ENCODE results near the gene PCDHGA8.
A peak's percentile ranks its signal among the peaks of the same experiment; 100 is the strongest.
"Not testable (repeated sequence)": the region's sequence is repeated elsewhere in the genome, so short reads cannot be mapped to it uniquely, and the experiment has no call there.

Gene PCDHGA8

GRCh38 chr5:141371572-141372475 is 20.6 kb upstream of the PCDHGA8 start:
- DNase-seq (ENCODE audit: low read depth in 1 of 2, low spot score in 1 of 2) = no peak

DNA sequence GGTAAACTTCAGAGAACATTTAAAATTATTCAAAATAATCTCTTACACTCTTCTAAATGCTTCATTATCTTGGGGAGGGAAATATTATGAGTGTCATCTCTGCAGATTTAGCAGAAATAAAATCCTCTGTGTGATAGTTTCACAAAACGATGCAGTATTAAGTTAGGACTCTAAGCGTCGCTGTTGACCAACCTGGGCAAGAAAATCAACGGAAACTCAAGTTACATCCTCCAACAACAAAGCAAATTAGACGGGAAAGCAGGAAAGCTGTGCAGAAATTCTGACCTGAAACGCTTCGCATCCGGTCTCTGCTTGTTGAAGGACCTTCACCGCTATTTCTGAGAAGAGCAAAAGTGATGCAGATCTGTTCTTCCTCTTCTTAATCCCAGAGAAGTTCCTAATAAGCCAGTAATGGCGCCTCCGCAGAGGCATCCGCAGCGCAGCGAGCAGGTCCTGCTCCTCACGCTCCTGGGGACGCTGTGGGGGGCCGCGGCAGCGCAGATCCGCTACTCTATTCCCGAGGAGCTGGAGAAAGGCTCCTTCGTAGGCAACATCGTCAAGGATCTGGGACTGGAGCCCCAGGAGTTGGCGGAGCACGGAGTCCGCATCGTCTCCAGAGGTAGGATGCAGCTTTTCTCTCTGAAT is 18.6 kb upstream of the PCDHGA8 start, which contains the start of gene PCDHGA6:
PCDHGA6 (plus strand) TSS at position 219 of the 645 bp plus-strand sequence; CDS start at position 412, 193 bp downstream.
- DNase-seq (ENCODE audit: low read depth in 1 of 2, low spot score in 1 of 2) = no peak

DNA sequence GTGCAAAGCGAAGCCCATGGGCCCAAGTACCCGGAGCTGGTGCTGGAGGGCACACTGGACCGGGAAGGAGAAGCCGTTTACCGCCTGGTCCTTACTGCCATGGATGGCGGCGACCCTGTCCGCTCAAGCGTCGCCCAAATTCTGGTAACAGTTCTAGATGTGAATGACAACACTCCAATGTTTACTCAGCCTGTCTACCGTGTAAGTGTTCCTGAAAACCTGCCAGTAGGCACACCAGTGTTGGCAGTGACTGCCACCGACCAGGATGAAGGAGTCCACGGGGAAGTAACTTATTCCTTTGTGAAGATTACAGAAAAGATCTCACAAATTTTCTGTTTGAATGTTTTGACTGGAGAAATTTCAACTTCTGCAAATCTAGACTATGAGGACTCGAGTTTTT is 17.8 kb upstream of the PCDHGA8 start:
- DNase-seq (ENCODE audit: low read depth in 1 of 2, low spot score in 1 of 2) = no peak

DNA sequence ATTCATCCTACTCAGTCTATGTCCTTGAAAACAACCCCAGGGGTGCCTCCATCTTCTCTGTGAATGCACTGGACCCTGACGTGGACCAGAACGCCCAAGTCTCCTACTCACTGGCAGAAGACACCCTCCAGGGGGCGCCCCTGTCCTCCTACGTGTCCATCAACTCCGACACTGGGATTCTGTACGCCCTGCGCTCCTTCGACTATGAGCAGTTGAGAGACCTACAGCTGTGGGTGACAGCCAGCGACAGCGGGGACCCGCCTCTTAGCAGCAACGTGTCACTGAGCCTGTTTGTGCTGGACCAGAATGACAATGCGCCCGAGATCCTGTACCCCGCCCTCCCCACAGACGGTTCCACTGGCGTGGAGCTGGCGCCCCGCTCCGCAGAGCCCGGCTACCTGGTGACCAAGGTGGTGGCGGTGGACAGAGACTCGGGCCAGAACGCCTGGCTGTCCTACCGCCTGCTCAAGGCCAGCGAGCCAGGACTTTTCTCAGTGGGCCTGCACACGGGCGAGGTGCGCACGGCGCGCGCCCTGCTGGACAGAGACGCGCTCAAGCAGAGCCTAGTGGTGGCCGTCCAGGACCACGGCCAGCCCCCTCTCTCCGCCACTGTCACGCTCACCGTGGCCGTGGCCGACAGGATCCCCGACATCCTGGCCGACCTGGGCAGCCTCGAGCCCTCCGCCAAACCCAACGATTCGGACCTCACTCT is 16.8 kb upstream of the PCDHGA8 start:
- DNase-seq (ENCODE audit: low read depth in 1 of 2, low spot score in 1 of 2) = not testable (repeated sequence)

GRCh38 chr5:141382469-141383294 is 9.8 kb upstream of the PCDHGA8 start, which contains the start of gene PCDHGA7:
Gene PCDHGA7 (plus strand): TSS chr5:141382742. CDS start chr5:141382900, 158 bp downstream.
- no peak for DNase-seq (ENCODE audit: low read depth in 1 of 2, low spot score in 1 of 2)

- DNase-seq (ENCODE audit: low read depth in 1 of 2, low spot score in 1 of 2) = no peak
Measured at GRCh38 chr5:141383345-141383744, 9.1 kb upstream of the PCDHGA8 start.

GRCh38 chr5:141384471-141385267 is 7.8 kb upstream of the PCDHGA8 start:
- no peak for DNase-seq (ENCODE audit: low read depth in 1 of 2, low spot score in 1 of 2)

DNA sequence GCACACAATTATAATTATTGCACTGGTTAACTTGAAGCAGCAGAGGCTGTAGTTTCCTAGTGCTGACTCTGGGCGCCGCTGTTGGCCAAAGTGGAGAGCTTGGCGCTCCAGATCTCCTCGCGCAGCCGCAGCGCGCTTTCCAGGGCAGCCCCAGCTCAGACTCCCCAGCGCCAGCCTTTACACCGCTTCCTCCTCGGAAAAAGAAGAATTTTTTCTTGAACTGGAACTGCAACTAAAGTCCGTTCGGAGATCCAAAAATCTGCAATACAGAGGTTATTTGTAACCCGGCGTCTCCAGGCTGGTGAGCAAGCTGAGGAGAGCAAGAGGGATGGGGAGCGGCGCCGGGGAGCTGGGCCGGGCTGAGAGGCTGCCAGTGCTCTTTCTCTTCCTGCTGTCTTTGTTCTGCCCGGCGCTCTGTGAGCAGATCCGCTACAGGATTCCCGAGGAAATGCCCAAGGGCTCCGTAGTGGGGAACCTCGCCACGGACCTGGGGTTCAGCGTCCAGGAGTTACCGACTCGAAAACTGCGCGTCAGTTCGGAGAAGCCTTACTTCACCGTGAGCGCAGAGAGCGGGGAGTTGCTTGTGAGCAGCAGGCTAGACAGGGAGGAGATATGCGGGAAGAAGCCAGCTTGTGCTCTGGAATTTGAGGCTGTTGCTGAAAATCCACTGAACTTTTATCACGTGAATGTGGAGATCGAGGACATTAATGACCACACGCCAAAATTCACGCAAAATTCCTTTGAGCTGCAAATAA is 4.7 kb upstream of the PCDHGA8 start, which contains the start of gene PCDHGB4:
PCDHGB4 (plus strand) TSS at position 142 of the 755 bp plus-strand sequence; CDS start at position 329, 187 bp downstream.
- not testable (repeated sequence) for DNase-seq (ENCODE audit: low read depth in 1 of 2, low spot score in 1 of 2)

- no peak for DNase-seq (ENCODE audit: low read depth in 1 of 2, low spot score in 1 of 2)
Measured at GRCh38 chr5:141388661-141389060, 3.8 kb upstream of the PCDHGA8 start.

DNA sequence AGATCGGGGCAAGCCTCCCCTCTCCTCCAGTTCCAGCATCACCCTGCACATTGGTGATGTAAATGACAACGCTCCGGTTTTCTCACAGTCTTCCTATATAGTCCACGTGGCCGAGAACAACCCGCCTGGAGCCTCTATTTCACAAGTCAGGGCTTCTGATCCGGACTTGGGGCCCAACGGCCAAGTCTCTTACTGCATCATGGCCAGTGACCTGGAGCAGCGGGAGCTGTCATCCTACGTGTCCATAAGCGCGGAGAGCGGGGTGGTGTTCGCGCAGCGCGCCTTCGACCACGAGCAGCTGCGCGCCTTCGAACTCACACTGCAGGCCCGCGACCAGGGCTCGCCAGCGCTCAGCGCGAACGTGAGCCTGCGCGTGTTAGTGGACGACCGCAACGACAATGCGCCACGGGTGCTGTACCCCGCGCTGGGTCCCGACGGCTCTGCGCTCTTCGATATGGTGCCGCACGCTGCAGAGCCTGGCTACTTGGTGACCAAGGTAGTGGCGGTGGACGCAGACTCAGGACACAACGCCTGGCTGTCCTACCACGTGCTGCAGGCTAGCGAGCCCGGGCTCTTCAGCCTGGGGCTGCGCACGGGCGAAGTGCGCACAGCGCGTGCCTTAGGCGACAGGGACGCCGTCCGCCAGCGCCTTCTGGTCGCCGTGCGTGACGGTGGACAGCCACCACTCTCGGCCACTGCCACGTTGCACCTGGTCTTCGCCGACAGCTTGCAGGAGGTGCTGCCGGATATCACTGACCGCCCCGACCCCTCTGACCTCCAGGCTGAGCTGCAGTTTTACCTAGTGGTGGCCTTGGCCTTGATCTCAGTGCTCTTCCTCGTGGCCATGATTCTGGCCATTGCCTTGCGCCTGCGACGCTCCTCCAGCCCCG is 3.0 kb upstream of the PCDHGA8 start:
- no peak for DNase-seq (ENCODE audit: low read depth in 1 of 2, low spot score in 1 of 2)

DNA sequence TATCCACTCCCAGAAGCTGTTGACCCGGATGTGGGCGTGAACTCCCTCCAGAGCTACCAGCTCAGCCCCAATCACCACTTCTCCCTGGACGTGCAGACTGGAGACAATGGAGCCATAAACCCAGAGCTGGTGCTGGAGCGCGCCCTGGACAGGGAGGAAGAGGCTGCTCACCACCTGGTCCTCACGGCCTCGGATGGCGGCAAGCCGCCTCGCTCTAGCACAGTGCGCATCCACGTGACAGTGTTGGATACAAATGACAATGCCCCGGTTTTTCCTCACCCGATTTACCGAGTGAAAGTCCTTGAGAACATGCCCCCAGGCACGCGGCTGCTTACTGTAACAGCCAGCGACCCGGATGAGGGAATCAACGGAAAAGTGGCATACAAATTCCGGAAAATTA is 834 bp downstream of the PCDHGA8 start:
- DNase-seq (ENCODE audit: low read depth in 1 of 2, low spot score in 1 of 2) = no peak

- not testable (repeated sequence) for DNase-seq (ENCODE audit: low read depth in 1 of 2, low spot score in 1 of 2)
Measured at GRCh38 chr5:141394401-141395187, 2.2 kb downstream of the PCDHGA8 start.

- peak in 1 of 2 donors; percentile 35 for DNase-seq (ENCODE audit: low read depth in 1 of 2, low spot score in 1 of 2)
Measured at GRCh38 chr5:141397756-141398551, 5.5 kb downstream of the PCDHGA8 start, which contains the start of gene PCDHGB5. Gene PCDHGB5 (plus strand): TSS chr5:141397947. CDS start chr5:141398128, 181 bp downstream.

DNA sequence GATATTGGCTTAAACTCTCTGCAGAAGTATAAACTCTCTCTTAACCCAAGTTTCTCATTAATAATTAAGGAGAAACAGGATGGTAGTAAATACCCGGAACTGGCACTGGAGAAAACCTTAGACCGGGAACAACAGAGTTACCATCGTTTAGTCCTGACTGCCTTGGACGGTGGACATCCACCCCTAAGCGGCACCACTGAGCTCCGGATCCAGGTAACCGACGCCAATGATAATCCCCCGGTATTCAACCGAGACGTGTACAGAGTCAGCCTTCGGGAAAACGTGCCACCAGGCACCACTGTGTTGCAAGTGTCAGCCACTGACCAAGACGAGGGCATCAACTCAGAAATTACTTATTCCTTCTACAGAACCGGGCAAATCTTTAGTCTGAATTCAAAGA is 6.2 kb downstream of the PCDHGA8 start:
- DNase-seq (ENCODE audit: low read depth in 1 of 2, low spot score in 1 of 2) = no peak

DNA sequence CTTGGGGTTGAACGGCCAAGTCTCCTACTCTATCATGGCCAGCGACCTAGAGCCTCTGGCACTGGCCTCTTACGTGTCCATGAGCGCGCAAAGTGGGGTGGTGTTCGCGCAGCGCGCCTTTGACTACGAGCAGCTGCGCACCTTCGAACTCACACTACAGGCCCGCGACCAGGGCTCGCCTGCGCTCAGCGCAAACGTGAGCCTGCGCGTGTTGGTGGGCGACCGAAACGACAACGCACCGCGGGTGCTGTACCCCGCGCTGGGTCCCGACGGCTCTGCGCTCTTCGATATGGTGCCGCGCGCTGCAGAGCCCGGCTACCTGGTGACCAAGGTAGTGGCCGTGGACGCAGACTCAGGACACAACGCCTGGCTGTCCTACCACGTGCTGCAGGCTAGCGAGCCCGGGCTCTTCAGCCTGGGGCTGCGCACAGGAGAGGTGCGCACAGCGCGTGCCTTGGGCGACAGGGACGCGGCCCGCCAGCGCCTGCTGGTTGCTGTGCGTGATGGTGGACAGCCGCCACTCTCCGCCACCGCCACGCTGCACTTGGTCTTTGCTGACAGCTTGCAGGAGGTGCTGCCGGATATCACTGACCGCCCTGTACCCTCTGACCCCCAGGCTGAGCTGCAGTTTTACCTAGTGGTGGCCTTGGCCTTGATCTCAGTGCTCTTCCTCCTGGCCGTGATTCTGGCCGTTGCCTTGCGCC is 7.3 kb downstream of the PCDHGA8 start:
- DNase-seq (ENCODE audit: low read depth in 1 of 2, low spot score in 1 of 2) = no peak
